Nucleus accumbens (tissue), 56 donors: ENCODE measurements around the gene C8G.

ENCODE experiments used
- DNase-seq, 56 donors: peaks; one replicate each; lab custom pipeline; 2025; lab: John Stamatoyannopoulos, UW

C8G gene

GRCh38 chr9:136940526-136941230, 4.4 kb upstream of the C8G start:
- DNase-seq: no peak

- DNase-seq: no peak
These were observed 3.6 kb upstream of the C8G start for GRCh38 chr9:136941231-136942111.

- no peak for DNase-seq
These were observed 2.7 kb upstream of the C8G start for GRCh38 chr9:136942112-136942880.

- no peak for DNase-seq
These were observed 2.2 kb upstream of the C8G start for GRCh38 chr9:136942881-136943230.

GRCh38 chr9:136943291-136944211, 1.5 kb upstream of the C8G start:
- peak in 2 of 56 donors; percentile 36 for DNase-seq

GRCh38 chr9:136944212-136944518, 878 bp upstream of the C8G start:
- peak in 5 of 56 donors; percentile 35 to 71 (median 62) for DNase-seq

- DNase-seq: no peak
These were observed 537 bp downstream of the C8G start for GRCh38 chr9:136945333-136946227.

GRCh38 chr9:136946228-136947027, 1.4 kb downstream of the C8G start:
- peak in 3 of 56 donors; percentile 32 to 51 (median 51) for DNase-seq

- DNase-seq: peak in 23 of 56 donors; percentile 12 to 65 (median 42)
These were observed 2.2 kb downstream of the C8G start for GRCh38 chr9:136947028-136947891.

- DNase-seq: peak in 49 of 56 donors; percentile 24 to 84 (median 57)
These were observed 3.0 kb downstream of the C8G start for GRCh38 chr9:136947955-136948510.

- DNase-seq: peak in 2 of 56 donors; percentile 49 to 64
These were observed 4.3 kb downstream of the C8G start for GRCh38 chr9:136949239-136949816.

- peak; percentile 61 to 98 (median 93) for DNase-seq
These were observed 5.0 kb downstream of the C8G start for GRCh38 chr9:136949817-136950655.

GRCh38 chr9:136950656-136951276, 5.7 kb downstream of the C8G start:
- peak in 6 of 56 donors; percentile 29 to 64 (median 44) for DNase-seq

- DNase-seq: no peak
These were observed 6.7 kb downstream of the C8G start, which contains the start of gene LCN12 for GRCh38 chr9:136951541-136952320. LCN12 (plus strand) TSS chr9:136952273; CDS start chr9:136952328, 55 bp downstream.
